Effector memory CD4-positive, alpha-beta T cell (primary cell): ENCODE data around the gene JUNB.
"Not testable (repeated sequence)": the region's sequence is repeated elsewhere in the genome, so short reads cannot be mapped to it uniquely, and the experiment has no call there.

Experiments used
- DNase-seq, 3 donors: peaks; one replicate each; pipeline ENCODE4 v3.0.0-alpha.2; 2020
- H3K27ac ChIP-seq: 2 replicates; pipeline ENCODE4 v1.7.0; 2013; ENCODE audit warnings: mild to moderate bottlenecking, low read length, moderate library complexity; ENCODE audit not compliant: insufficient read depth, poor library complexity, severe bottlenecking
- H3K27me3 ChIP-seq: replicated peaks from 2 replicates; pipeline ENCODE4 v1.7.0; 2013; ENCODE audit warnings: mild to moderate bottlenecking, low read length; ENCODE audit not compliant: insufficient read depth, control insufficient read depth, poor library complexity, severe bottlenecking
- H3K36me3 ChIP-seq: 2 replicates; pipeline ENCODE4 v1.7.0; 2013; ENCODE audit warnings: mild to moderate bottlenecking, low read length, moderate library complexity; ENCODE audit not compliant: control insufficient read depth, insufficient read depth
- H3K4me1 ChIP-seq: 2 replicates; pipeline ENCODE4 v1.7.0; 2013; ENCODE audit warnings: low read length, mild to moderate bottlenecking; ENCODE audit not compliant: control insufficient read depth, insufficient read depth, poor library complexity, severe bottlenecking
- H3K4me3 ChIP-seq: 2 replicates; pipeline ENCODE4 v1.7.0; 2013; ENCODE audit warnings: low read length, low read depth, mild to moderate bottlenecking; ENCODE audit not compliant: insufficient read depth, poor library complexity, severe bottlenecking
- H3K9me3 ChIP-seq: 2 replicates; pipeline ENCODE4 v1.7.0; 2013; ENCODE audit warnings: mild to moderate bottlenecking, low read length, moderate library complexity; ENCODE audit not compliant: control insufficient read depth

The JUNB gene

DNA sequence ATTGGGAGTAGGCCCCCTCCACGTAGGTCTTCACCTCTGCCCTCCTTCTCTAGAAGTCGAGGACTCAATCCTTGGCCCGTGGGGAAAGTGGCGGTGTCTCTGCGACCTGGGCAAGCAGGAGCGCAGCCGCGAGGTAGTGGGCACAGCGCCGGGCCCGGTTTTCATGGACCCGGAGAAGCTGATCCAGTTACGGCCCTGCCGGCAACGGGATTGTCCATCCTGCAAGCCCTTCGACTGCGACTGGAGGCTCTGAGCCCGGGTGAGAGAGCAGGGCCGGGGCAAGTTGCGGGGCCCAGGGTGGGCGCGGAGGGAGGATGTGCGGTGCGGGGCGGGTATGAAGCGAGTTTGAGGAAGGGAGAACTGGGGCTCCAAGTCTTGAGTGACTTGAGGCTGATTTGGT, 12.8 kb downstream of the JUNB start:
- Histone ChIP-seq H3K9me3 (no peaks in the 10 kb centered on the region), H3K4me3 (no peak overlapping the region)
- DNase-seq, result no peak

DNA sequence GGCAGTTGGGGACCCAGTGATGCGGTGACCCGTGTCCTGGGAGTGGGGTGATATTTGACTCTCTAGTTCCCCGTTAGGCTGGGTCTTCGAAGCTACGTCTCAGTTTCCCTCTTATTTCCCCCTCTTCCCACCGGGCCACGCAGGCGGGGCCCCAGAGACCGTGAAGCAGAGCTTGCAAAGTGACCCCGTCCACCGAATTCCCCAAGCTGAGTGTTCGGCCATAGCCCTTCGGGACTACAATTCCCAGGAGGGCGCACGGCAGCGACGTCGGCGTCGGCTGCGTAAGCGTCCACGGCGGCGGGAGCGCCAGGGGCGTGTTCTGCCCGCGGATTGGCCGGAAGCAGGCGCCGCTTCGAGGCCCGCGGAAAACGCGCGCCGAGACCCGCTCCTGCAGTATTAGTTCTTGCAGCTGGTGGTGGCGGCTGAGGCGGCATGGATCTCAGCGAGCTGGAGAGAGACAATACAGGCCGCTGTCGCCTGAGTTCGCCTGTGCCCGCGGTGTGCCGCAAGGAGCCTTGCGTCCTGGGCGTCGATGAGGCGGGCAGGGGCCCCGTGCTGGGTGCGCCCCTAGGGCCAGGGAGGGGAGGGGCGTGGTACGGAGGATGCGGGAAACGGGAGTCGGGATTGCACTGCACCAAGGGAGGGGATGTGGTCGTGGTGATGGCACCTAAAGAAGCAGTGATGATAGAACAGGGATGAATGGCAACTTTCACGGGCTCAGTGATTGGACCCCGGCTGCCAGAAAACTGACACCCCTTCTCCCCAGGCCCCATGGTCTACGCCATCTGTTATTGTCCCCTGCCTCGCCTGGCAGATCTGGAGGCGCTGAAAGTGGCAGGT, 15.2 kb downstream of the JUNB start, which contains the start of gene RNASEH2A:
TSS of gene RNASEH2A (plus strand) at position 343 of the 840 bp plus-strand sequence. CDS start at position 433, 90 bp downstream.
- H3K4me3 ChIP-seq, result peak within 1 kb of the TSS; percentile 49
- peaks cover 25% of the 10 kb centered on the region for H3K4me1 ChIP-seq
- H3K9me3 ChIP-seq, result no peaks in the 10 kb centered on the region
- H3K36me3 ChIP-seq, result peaks cover 5% of the 10 kb centered on the region
- H3K27ac ChIP-seq, result peak within 1 kb of the TSS; percentile 43
- peak; percentile 68 to 76 (median 76) for DNase-seq
- no peaks in the 10 kb centered on the region for H3K27me3 ChIP-seq

More for the DNA sequence above, 12.8 kb downstream of the JUNB start:
- peaks cover 6% of the 10 kb centered on the region for H3K36me3 ChIP-seq
- H3K27ac ChIP-seq, result no peak overlapping the region
- peaks cover 41% of the 10 kb centered on the region for H3K4me1 ChIP-seq
- H3K27me3 ChIP-seq, result no peaks in the 10 kb centered on the region

DNA sequence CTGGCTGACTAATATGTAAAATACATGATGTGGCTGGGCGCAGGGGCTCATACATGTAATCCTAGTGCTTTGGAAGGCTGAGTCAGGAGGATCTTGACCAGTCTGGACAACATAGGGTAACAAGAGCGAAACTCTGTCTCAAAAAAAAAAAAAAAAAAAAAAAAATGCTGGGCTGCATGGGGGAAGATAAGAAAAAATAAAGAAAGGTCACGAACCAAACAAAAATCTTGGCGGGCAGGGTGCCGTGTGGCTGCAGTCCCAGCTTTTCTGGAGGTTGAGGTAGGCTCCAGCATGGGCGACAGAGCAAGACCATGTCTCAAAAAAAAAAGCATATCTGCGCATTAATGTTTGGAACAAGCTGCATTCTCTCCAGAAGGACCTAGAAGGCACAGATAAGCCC, 23.8 kb downstream of the JUNB start:
- H3K27ac ChIP-seq, result no peak overlapping the region
- peaks cover 6% of the 10 kb centered on the region for H3K36me3 ChIP-seq
- H3K4me1 ChIP-seq, result no peaks in the 10 kb centered on the region
- no peaks in the 10 kb centered on the region for H3K9me3 ChIP-seq
- no peak for DNase-seq
- H3K4me3 ChIP-seq, result no peak overlapping the region
- H3K27me3 ChIP-seq, result no peaks in the 10 kb centered on the region

DNA sequence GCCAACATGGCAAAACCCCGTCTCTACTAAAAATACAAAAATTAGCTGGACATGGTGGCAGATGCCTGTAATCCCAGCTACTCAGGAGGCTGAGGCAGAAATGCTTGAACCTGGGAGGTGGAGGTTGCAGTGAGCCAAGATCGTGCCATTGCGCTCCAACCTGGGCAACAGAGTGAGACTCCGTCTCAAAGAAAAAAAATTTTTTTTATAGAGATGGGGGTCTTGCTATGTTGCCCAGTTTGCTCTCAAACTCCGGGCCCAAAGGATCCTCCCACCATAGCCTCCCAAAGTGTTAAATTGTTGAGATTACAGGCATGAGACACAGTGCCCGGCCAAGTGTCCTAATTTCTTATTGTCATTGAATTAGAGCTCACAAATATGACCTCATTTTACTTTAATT, 25.9 kb downstream of the JUNB start:
- H3K36me3 ChIP-seq, H3K27ac ChIP-seq, DNase-seq, H3K9me3 ChIP-seq, H3K4me3 ChIP-seq, H3K4me1 ChIP-seq, H3K27me3 ChIP-seq: not testable (repeated sequence)

DNA sequence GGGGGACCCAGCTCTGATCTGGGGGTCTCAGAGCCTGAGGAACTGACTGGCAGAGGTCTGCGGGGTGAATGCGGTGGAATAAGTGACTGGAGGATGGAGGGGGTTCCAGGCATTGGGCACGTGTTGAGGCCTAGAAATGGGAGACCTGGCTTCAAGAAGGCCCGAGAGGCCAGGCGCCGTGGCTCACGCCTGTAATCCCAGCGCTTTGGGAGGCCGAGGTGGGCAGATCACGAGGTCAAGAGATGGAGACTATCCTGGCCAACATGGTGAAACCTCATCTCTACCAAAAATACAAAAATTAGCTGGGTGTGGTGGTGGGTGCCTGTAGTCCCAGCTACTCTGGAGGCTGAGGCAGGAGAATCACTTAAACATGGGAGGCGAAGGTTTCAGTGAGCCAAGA, 26.5 kb downstream of the JUNB start:
- H3K4me3 ChIP-seq, H3K27me3 ChIP-seq, H3K4me1 ChIP-seq, H3K27ac ChIP-seq, DNase-seq, H3K36me3 ChIP-seq, H3K9me3 ChIP-seq: not testable (repeated sequence)

DNA sequence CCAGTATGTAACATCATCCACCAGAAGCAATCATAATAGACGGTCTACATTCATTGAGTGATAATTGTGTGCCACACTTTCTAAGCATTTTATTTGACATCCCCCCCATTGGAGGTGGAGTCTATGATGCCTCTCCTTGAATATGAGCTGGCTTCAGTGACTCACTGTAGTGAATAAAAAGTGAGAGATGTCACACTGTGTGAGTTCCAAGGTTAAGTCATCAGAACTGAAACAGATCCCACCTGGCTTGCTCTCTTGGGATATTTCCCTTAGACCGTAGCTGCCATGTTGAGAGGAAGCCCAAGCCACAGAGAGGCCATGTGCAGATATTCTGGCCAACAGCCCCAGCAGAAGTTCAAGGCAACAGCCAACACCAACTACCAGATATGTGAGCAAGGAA, 30.5 kb downstream of the JUNB start:
- H3K9me3 ChIP-seq, result no peaks in the 10 kb centered on the region
- no peaks in the 10 kb centered on the region for H3K36me3 ChIP-seq
- DNase-seq, result no peak
- H3K4me1 ChIP-seq, result no peaks in the 10 kb centered on the region
- H3K4me3 ChIP-seq, result no peak overlapping the region
- no peak overlapping the region for H3K27ac ChIP-seq
- peaks cover 12% of the 10 kb centered on the region for H3K27me3 ChIP-seq

DNA sequence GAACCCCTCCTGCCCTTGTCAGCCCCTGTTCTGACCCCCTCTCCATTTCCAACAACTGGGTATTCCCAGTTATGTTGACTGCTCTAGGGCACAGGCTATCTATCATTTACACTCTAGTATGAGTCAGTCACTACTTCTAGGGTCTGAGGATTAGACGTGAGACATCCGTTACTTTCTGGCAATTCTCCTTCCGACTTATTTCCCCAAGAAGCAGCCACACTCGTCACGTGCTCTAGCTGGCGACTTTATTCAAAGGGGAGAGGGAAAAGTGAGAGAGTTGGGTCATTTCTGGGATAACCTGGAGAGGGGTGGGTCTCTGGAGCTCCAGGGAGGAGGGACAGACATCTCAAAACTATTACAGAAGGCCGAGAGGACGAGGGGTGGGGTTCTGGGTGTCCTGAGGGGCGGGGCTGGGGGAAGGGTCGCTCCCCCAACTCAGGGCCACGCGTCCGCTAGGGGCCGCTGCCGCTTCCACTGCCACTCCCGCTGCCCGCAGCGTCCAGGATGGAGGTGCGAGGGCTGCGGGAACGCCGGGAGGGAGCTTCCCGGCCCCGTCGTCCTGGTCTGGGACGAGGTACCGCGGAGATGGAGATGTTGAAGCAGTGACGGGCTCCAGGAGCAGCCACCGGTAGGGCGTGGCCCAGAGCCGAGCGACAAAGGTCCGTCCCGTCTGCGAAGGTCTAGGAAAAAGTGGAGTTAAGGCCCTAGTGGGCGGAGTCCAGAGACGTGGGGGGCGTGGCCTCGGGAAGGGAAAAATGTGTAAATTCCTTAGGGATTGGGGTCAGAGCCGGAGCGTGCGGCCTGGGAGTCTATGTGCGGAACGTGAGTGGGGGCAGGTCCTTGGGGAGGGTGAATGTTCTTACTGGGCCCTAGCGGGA, 34.2 kb downstream of the JUNB start:
- no peak overlapping the region for H3K4me3 ChIP-seq

DNA sequence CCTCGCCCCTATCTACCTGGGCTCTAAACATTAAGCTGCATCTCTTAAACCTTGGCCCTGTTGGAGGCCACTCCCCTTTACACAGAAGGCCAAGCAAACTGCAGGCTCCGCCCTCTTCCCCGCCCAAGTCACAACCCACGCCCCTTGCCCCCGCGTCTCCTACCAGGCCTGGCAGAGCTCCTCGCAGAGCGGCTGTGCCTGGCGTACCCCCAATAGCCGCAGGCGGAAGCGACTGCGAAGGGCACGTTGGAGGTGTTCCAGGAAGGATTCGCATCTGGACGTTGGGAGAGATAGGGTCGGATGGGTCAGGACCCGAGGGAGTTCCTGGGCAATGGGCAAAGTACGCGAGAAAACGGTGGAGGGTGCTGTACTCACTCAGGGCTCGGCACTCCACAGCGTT, 37.2 kb downstream of the JUNB start:
- no peaks in the 10 kb centered on the region for H3K36me3 ChIP-seq
- no peak overlapping the region for H3K27ac ChIP-seq
- H3K9me3 ChIP-seq, result no peaks in the 10 kb centered on the region
- DNase-seq, result no peak
- H3K4me3 ChIP-seq, result no peak overlapping the region
- peaks cover 61% of the 10 kb centered on the region for H3K27me3 ChIP-seq
- peaks cover 12% of the 10 kb centered on the region for H3K4me1 ChIP-seq

More for the DNA sequence above, 34.2 kb downstream of the JUNB start:
- Histone ChIP-seq H3K27me3 (peaks cover 36% of the 10 kb centered on the region), H3K4me1 (no peaks in the 10 kb centered on the region), H3K9me3 (no peaks in the 10 kb centered on the region), H3K36me3 (no peaks in the 10 kb centered on the region), H3K27ac (no peak overlapping the region)
- DNase-seq, result no peak

DNA sequence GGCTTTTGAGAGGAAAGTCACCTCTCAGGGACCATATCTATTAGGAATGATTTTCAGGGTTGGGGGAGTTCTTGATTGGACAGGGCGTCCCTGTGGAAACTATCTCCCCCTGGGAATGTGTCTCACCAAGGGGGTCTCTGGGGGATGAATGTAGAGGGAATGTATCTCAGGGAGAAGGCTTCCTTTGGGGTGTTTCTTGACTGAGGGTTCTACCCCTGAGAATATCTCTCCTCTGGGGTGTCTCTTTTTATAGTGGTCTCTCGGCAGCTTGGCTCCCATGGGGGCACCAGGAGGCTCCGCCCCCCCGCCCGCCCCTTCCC, 42.1 kb downstream of the JUNB start:
- Histone ChIP-seq H3K27ac (no peak overlapping the region), H3K4me1 (peaks cover 22% of the 10 kb centered on the region), H3K27me3 (peaks cover 85% of the 10 kb centered on the region), H3K9me3 (no peaks in the 10 kb centered on the region), H3K4me3 (no peak overlapping the region), H3K36me3 (no peaks in the 10 kb centered on the region)
- no peak for DNase-seq
